Smooth muscle cell (in vitro differentiated cells): ENCODE results near the gene ACAP2. TPM values are rescaled to one million over a fixed set of nuclear protein-coding genes. Genes with fewer than 3 reads are reported as not detected.
"Not testable (repeated sequence)": the region's sequence is repeated elsewhere in the genome, so short reads cannot be mapped to it uniquely, and the experiment has no call there.

Experiments used
- DNase-seq: peaks from one replicate; lab custom pipeline; 2025; ENCODE audit not compliant: unreplicated experiment; lab: John Stamatoyannopoulos, UW
- H2AFZ ChIP-seq: fragments of 200-600 bp; sonication (generic); 2 replicates; pipeline ENCODE4 v1.6.0; 2016; ENCODE audit warnings: antibody characterized with exemption, low read depth, mild to moderate bottlenecking
- H3F3A ChIP-seq: fragments of 200-600 bp; sonication (generic); 2 replicates; pipeline ENCODE4 v1.6.0; 2017; ENCODE audit warnings: antibody characterized with exemption, low read depth
- H3K27ac ChIP-seq: fragments of 200-600 bp; sonication (generic); 2 replicates; pipeline ENCODE4 v1.5.1; 2016; ENCODE audit warnings: low read depth, mild to moderate bottlenecking
- H3K27me3 ChIP-seq: fragments of 200-600 bp; sonication (generic); 2 replicates; pipeline ENCODE4 v1.6.1; 2016; ENCODE audit warnings: low read depth, mild to moderate bottlenecking
- H3K36me3 ChIP-seq: fragments of 200-600 bp; sonication (generic); 2 replicates; pipeline ENCODE4 v1.5.1; 2016; ENCODE audit warnings: low read depth
- H3K4me1 ChIP-seq: fragments of 200-600 bp; sonication (generic); 2 replicates; pipeline ENCODE4 v1.5.1; 2016; ENCODE audit warnings: low read depth
- H3K4me2 ChIP-seq: fragments of 200-600 bp; sonication (generic); 2 replicates; pipeline ENCODE4 v1.6.0; 2016; ENCODE audit warnings: mild to moderate bottlenecking
- H3K4me3 ChIP-seq: fragments of 200-600 bp; sonication (generic); 2 replicates; pipeline ENCODE4 v1.5.1; 2016; ENCODE audit warnings: mild to moderate bottlenecking
- H3K79me2 ChIP-seq: fragments of 200-600 bp; sonication (generic); 2 replicates; pipeline ENCODE4 v1.6.0; 2016; ENCODE audit warnings: low read depth, mild to moderate bottlenecking
- H3K9ac ChIP-seq: fragments of 200-600 bp; sonication (generic); 2 replicates; pipeline ENCODE4 v1.6.0; 2016; ENCODE audit warnings: low read depth
- H3K9me3 ChIP-seq: fragments of 200-600 bp; sonication (generic); replicated peaks from 2 replicates; pipeline ENCODE4 v1.5.1; 2016; ENCODE audit warnings: low read depth
- H4K20me1 ChIP-seq: fragments of 200-600 bp; sonication (generic); 2 replicates; pipeline ENCODE4 v1.6.0; 2016; ENCODE audit warnings: low read depth
- CTCF ChIP-seq: fragments of 200-600 bp; sonication (generic); IDR thresholded peaks from 2 replicates; pipeline ENCODE4 v1.5.1; 2017; ENCODE audit warnings: borderline replicate concordance, mild to moderate bottlenecking, antibody characterized with exemption; ENCODE audit not compliant: insufficient read depth, poor library complexity, severe bottlenecking
- WGBS: methylation state at CpG from one replicate; pipeline ENCODE4 v1.1.7; 2016; ENCODE audit warnings: low lambda C conversion rate; 5-methylcytosine and 5-hydroxymethylcytosine counted together
- polyA plus RNA-seq: library from polyadenylated mRNA; unstranded; fragments of >200 nt; fragmentation: Nextera tagmentation; extraction: Ambion mirVana; gene quantifications from 2 replicates; pipeline ENCODE4 v1.2.1, GENCODE V29; 2016
- total RNA-seq: library from RNA; depleted of rRNA; stranded (reverse); fragments of >200 nt; gene quantifications from 2 replicates; pipeline ENCODE4 v1.2.3, GENCODE V29; 2014

Gene ACAP2
- total and polyA plus RNA-seq, 2 experiments from 2014 or later = 19.8 to 41.8 TPM

GRCh38 chr3:195372220-195372619 is 70.6 kb downstream of the ACAP2 start:
- no peak overlapping the region for H2AFZ ChIP-seq
- H3K36me3 ChIP-seq = no peaks in the 10 kb centered on the region
- H3K9ac ChIP-seq = no peak overlapping the region
- no peak overlapping the region for H3K4me3 ChIP-seq
- H3K27ac ChIP-seq = no peak overlapping the region
- no peaks in the 10 kb centered on the region for H3K4me1 ChIP-seq
- no peaks in the 10 kb centered on the region for H3K9me3 ChIP-seq
- no peak overlapping the region for H3K4me2 ChIP-seq
- TF ChIP-seq CTCF = no peak
- WGBS = 85% methylated on average over 7 of the region's 7 CpGs
- H4K20me1 ChIP-seq = no peaks in the 10 kb centered on the region
- no peaks in the 10 kb centered on the region for H3K79me2 ChIP-seq
- no peaks in the 10 kb centered on the region for H3K27me3 ChIP-seq
- no peak for DNase-seq
- no peaks in the 10 kb centered on the region for H3F3A ChIP-seq

- Histone ChIP-seq H4K20me1 (peaks cover 11% of the 10 kb centered on the region), H3K4me2 (no peak overlapping the region), H3K36me3 (peaks cover 4% of the 10 kb centered on the region), H3K27ac (no peak overlapping the region), H3K9me3 (no peaks in the 10 kb centered on the region), H3K79me2 (peaks cover 7% of the 10 kb centered on the region), H3K4me3 (no peak overlapping the region), H3F3A (no peaks in the 10 kb centered on the region), H3K9ac (no peak overlapping the region), H3K27me3 (no peaks in the 10 kb centered on the region), H3K4me1 (no peaks in the 10 kb centered on the region), H2AFZ (no peak overlapping the region)
- TF ChIP-seq CTCF = no peak
- WGBS = 96% methylated on average over 5 of the region's 5 CpGs
- DNase-seq = no peak
Observed at GRCh38 chr3:195366200-195366925, 76.5 kb downstream of the ACAP2 start.

GRCh38 chr3:195365371-195365770 is 77.4 kb downstream of the ACAP2 start:
- H3K4me3 ChIP-seq = no peak overlapping the region
- H3K9ac ChIP-seq = no peak overlapping the region
- DNase-seq = no peak
- peaks cover 21% of the 10 kb centered on the region for H4K20me1 ChIP-seq
- H2AFZ ChIP-seq = no peak overlapping the region
- H3F3A ChIP-seq = no peaks in the 10 kb centered on the region
- WGBS = 96% methylated on average over 2 of the region's 2 CpGs
- H3K27me3 ChIP-seq = no peaks in the 10 kb centered on the region
- no peak for TF ChIP-seq CTCF
- H3K79me2 ChIP-seq = peaks cover 13% of the 10 kb centered on the region
- H3K4me1 ChIP-seq = no peaks in the 10 kb centered on the region
- H3K36me3 ChIP-seq = peaks cover 4% of the 10 kb centered on the region
- H3K9me3 ChIP-seq = no peaks in the 10 kb centered on the region
- no peak overlapping the region for H3K27ac ChIP-seq
- H3K4me2 ChIP-seq = no peak overlapping the region

- not testable (repeated sequence) for H3K4me3 ChIP-seq, H3K36me3 ChIP-seq, H3F3A ChIP-seq, H3K4me1 ChIP-seq, H2AFZ ChIP-seq, H3K9ac ChIP-seq, DNase-seq, H3K27me3 ChIP-seq, H3K4me2 ChIP-seq, H3K9me3 ChIP-seq, H3K27ac ChIP-seq
- Histone ChIP-seq H4K20me1 (peaks cover 73% of the 10 kb centered on the region), H3K79me2 (peaks cover 19% of the 10 kb centered on the region)
- WGBS = 77% methylated on average over 2 of the region's 2 CpGs
Observed at GRCh38 chr3:195357797-195358196, 85.0 kb downstream of the ACAP2 start.
